GM12892 (cell line): ENCODE data around the gene ACTR1A.

Source experiments
- DNase-seq: peaks from one replicate; pipeline ENCODE4 v3.0.0; 2011; ENCODE audit not compliant: insufficient read length
- FAIRE-seq: peaks from 2 replicates; lab custom pipeline; 2011; peaks lifted over from hg19 to GRCh38; lab: Jason Lieb, UNC
- POLR2A ChIP-seq: IDR thresholded peaks from 2 replicates; pipeline ENCODE4 v1.6.1; 2011; ENCODE audit warnings: low read depth, low read length, control low read depth
- POLR2AphosphoS5 ChIP-seq: IDR thresholded peaks from 2 replicates; pipeline ENCODE4 v1.6.1; 2011; ENCODE audit warnings: low read depth, low read length, control low read depth
- TAF1 ChIP-seq: IDR thresholded peaks from 2 replicates; pipeline ENCODE4 v1.6.1; 2011; ENCODE audit warnings: low read depth, mild to moderate bottlenecking, control low read depth, low read length, borderline replicate concordance

Gene ACTR1A

DNA sequence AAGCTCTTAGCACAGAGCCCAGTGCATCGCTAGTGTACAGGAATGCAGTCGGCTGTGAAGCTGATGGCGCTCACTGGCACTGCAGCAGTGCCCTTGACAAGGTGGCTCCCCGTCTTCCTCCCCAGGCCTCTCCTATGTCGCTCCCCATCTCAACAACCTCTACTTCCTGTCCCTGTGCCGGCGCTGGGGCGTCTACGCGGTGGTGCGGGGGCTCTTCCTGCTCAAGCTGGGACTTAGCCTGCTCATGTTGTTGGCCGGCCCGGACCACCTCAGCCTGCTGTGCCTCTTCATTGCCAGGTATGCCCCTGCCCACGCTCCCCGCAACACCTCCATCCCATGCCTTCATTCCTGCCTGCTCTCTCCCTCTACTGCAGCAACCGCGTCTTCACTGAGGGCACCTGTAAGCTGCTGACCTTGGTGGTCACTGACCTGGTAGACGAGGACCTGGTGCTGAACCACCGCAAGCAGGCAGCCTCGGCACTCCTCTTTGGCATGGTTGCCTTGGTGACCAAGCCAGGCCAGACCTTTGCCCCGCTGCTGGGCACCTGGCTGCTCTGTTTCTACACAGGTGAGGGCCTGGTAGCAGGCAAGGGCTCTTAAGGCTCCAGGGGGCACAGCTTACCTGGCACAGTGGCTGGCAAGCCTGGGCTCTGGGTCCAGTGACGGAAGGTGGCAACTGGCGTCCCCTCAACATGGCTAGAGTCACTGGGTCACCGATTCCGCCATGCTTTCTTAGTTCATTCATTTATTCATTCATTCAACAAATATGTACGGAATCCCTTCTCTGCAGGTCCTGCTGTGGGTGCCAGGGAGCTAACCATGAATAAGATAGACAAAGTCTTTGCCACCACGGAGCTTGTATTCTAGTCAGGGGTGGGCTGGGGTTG lies 28.8 kb downstream of the ACTR1A start:
- DNase-seq, result no peak
- TF ChIP-seq POLR2AphosphoS5 (no peak), POLR2A (no peak), TAF1 (no peak)
- no peak for FAIRE-seq

DNA sequence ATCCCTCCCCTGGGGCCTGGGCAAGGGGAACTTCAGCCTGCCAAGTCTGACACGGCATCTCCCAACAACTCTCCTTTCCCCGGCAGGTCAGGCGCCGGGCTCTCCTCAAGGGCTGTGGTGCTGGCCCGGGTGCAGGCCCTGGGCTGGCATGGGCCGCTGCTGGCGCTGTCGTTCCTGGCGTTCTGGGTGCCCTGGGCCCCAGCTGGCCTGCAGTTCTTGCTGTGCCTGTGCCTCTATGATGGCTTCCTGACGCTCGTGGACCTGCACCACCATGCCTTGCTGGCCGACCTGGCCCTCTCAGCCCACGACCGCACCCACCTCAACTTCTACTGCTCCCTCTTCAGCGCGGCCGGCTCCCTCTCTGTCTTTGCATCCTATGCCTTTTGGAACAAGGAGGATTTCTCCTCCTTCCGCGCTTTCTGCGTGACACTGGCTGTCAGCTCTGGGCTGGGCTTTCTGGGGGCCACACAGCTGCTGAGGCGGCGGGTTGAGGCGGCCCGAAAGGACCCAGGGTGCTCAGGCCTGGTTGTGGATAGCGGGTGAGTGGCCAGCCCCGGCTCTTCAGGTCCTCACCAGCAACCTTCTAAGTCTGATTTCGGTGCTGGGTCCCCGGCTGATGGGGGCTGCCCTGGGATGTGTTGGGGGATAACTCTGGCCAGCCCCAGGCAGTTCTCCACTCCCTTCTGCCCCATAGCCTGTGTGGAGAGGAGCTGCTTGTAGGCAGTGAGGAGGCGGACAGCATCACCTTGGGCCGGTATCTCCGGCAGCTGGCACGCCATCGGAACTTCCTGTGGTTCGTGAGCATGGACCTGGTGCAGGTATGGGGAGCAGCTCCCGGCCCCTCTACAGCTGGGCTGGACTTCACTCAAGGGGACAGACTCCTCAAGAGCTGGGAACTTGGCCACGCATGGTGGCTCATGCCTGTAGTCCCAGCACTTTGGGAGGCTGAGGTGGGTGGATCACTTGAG lies 31.6 kb downstream of the ACTR1A start:
- TF ChIP-seq POLR2AphosphoS5, result no peak
- no peak for TF ChIP-seq POLR2A
- TF ChIP-seq TAF1, result no peak
- no peak for FAIRE-seq

DNA sequence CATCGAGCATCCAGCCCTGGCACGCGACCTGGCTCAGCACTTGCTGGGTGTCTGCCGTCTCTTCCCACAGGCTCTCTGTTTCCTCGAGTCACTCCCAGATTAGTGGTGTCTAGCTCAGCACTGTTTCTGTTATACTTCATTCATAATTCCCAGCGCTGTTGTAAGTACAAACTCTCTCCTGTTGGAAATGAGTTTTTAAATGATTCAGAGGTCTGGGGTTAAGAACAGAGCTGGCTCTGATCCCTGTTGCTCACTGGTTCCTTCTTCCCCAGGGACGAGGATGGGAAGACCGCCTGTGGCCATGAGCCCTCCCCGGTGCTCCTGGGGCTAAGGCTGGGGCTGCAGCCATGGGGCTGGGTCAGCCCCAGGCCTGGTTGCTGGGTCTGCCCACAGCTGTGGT lies 33.8 kb downstream of the ACTR1A start:
- DNase-seq (no peak), FAIRE-seq (no peak)
- TF ChIP-seq TAF1, result no peak
- no peak for TF ChIP-seq POLR2A
- TF ChIP-seq POLR2AphosphoS5, result no peak

More for the DNA sequence above, 31.6 kb downstream of the ACTR1A start:
- no peak for DNase-seq

GRCh38 chr10:102467971-102468438 lies 34.5 kb downstream of the ACTR1A start:
- DNase-seq, result no peak
- no peak for FAIRE-seq
- TF ChIP-seq TAF1 (no peak), POLR2A (no peak), POLR2AphosphoS5 (no peak)

- DNase-seq (no peak), FAIRE-seq (no peak)
- no peak for TF ChIP-seq TAF1
- no peak for TF ChIP-seq POLR2A
- no peak for TF ChIP-seq POLR2AphosphoS5
Observed at GRCh38 chr10:102467318-102467717, 35.2 kb downstream of the ACTR1A start.

DNA sequence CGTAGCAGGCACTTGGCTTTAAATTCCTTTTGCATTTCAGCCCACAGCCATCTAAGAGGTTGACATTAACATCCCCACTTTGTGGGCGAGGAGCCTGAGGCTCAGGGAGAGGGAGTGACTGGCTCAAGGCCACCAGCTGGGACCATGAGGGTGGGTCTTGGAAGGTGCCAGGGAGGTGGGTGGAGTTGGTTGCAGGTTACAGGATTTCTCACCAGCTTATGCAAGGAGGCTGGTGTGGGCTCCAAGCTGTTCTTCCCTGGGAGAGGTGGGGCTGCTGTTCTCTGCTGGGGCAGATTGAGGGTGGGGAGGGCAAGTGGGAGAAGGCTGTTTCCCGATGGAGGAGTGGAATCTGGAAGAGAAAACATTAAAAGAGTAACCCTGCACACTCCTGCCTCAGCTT lies 37.0 kb downstream of the ACTR1A start:
- no peak for DNase-seq
- TF ChIP-seq POLR2A (no peak), POLR2AphosphoS5 (no peak), TAF1 (no peak)
- no peak for FAIRE-seq

DNA sequence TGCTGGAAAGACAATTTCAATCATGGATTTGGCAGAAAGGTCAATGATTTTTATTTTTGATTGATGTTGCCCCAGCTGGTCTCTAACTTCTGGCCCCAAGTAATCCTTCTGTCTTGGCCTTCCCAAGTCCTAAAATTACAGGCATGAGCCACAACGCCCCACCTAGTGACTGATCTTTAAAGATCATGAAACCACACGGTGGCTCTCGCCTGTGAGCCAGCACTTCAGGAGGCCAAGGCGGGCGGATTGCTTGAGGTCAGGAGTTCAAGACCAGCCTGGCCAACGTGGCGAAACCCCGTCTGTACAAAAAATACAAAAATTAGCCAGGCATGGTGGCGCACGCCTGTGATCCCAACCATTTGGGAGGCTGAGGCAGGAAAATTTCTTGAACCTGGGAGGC lies 38.5 kb downstream of the ACTR1A start:
- no peak for FAIRE-seq
- TF ChIP-seq TAF1, result no peak
- no peak for TF ChIP-seq POLR2A
- no peak for TF ChIP-seq POLR2AphosphoS5
- DNase-seq, result no peak

DNA sequence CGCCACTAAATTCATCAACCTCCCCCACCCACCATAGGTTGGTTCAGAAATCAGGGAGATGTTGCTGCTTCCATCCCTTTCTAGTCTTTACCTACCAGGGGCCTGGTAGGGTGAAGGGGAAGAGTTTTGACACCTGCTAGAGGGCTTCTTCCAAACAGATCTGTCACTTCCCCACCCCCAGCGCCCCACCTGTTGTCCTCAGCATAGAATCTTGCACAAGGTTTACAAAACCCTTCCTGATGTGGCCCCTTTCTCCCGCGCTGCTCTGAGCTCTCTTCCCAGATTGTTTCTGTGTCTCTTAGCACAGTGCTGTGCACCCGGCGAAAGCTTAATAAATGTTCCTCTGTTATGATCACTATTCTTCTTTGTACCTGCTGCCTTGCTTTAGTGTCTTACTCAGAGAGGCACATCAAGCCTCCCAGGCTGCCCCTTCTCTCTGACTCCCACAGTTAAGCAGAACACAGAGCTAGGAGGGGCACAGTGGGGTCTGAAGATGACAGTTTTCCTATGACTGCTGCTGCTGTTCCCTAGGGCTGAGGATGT lies 39.9 kb downstream of the ACTR1A start:
- FAIRE-seq (no peak), DNase-seq (no peak)
- TF ChIP-seq TAF1 (no peak), POLR2A (no peak), POLR2AphosphoS5 (no peak)

DNA sequence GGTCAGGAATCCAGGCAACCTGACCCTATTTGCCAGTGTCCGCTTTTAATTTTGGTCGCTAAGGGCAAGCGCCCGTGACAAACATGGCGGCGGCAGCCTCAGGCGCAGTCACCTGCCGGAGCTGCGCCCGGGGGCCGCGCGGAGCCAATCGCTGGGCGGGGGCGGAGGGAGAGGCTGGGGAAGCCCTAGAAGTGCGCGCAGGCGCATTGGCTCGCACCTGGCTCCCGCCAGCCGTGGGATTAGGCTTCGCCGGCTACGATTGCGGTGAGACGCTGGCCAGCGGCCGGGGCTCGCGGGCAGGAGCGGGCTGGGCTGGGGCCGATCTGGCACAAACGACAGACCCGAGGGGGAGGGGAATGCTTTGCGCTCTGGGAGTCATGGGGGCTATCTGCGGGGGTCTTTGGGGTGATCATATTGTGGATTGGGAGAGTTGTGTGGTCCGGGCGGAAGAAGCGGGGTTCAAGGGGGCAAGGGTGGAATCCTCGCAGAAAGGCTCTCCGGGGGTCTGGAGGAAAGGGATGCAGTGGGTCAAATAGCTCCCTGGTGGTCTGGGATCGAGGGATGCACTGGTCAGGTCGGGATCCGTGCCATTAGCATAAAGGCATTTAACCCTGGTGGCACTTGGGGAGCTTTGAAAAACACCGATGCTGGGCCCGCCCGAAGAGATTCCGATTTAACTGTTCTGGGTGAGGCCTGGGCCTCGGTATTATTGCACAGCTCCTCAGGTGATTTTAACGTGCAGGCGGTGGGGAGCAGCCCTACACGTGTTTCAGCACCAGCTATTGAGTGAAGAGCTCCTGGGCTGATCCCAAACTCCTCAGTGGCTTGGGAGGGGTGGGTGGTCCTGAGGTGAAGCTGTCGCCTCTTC lies 41.1 kb downstream of the ACTR1A start:
- peak; percentile 100 for DNase-seq
- TF ChIP-seq POLR2A, result peak; percentile 39; the same call in 1 of the 2 replicates
- TF ChIP-seq POLR2AphosphoS5, result no peak
- FAIRE-seq, result peak; percentile 93

DNA sequence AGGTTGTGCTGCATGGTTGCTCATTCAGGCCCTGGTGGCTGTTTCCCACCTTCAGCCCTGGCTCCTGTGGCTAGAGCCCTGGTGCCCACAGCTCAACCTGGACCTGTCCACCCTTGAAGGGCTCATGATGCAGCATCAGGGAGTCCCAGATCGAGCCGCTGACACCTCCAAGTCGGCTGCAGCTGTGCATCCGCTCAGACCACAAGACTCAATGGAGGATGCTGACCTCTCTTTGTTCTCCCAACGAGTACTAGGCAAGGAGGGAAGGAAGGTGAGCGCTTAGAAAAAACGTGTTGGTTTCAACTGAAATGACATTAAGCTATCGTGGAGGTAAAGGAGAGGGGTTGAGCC lies 41.7 kb downstream of the ACTR1A start:
- FAIRE-seq, result no peak
- TF ChIP-seq TAF1 (no peak; the same call in 1 of the 2 replicates), POLR2AphosphoS5 (no peak), POLR2A (peak; percentile 33; the same call in 1 of the 2 replicates)
- DNase-seq, result no peak

DNA sequence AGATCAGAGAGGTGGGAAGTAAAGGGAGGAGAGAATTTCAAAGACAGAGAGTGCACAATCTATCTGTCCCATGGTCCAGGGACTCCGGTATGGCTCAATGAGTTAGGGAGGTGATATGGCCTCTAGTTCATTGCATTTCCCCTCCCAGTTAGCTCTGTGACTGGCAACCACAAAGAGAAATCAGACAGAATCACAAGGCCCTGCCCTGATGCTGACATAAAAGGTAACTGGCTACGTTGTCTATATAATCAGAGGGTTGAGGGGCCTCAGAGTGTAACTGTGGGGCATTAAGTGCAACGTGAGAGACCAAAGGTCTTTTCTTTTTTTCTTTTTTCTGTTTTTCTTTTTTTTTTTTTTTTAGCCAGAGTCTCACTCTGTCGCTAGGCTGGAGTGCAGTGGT lies 43.9 kb downstream of the ACTR1A start:
- FAIRE-seq (no peak), DNase-seq (no peak)
- TF ChIP-seq TAF1, result no peak
- no peak for TF ChIP-seq POLR2AphosphoS5
- no peak for TF ChIP-seq POLR2A
